Tibial nerve (tissue), 4 donors: ENCODE results near the gene BAZ2A. TPM values are rescaled to one million over a fixed set of nuclear protein-coding genes. Genes with fewer than 3 reads are reported as not detected.
A peak's percentile ranks its signal among the peaks of the same experiment; 100 is the strongest.

Experiments
- DNase-seq, 2 donors: peaks; one replicate each; pipeline ENCODE4 v3.0.0-alpha.2; 2019; ENCODE audit warnings: low spot score in 2 of 2
- H3K27ac ChIP-seq, 4 donors: fragments of 200-600 bp; sonication (generic) in 3 of 4; one replicate each; pipeline ENCODE4 v1.5.1; 2017 to 2019; ENCODE audit warnings: mild to moderate bottlenecking in 1 of 4
- H3K27me3 ChIP-seq, 2 donors: fragments of 200-600 bp; sonication (generic) in 1 of 2; one replicate each; pipeline versions ENCODE4 v1.5.1 to v1.6.0; 2017 to 2019
- H3K36me3 ChIP-seq, 3 donors: fragments of 200-600 bp; sonication (generic); one replicate each; pipeline ENCODE4 v1.5.1; 2018 to 2019
- H3K4me1 ChIP-seq, 4 donors: fragments of 200-600 bp; sonication (generic) in 3 of 4; one replicate each; pipeline ENCODE4 v1.5.1; 2017 to 2019
- H3K4me3 ChIP-seq, 4 donors: fragments of 200-600 bp; sonication (generic) in 3 of 4; one replicate each; pipeline ENCODE4 v1.5.1; 2017 to 2019; ENCODE audit warnings: mild to moderate bottlenecking in 1 of 4, moderate library complexity in 1 of 4
- H3K9me3 ChIP-seq, 4 donors: fragments of 200-600 bp; sonication (generic) in 3 of 4; one replicate each; pipeline ENCODE4 v1.5.1; 2017 to 2019
- EP300 ChIP-seq, 2 donors: sonication (generic); formaldehyde crosslinking; IDR thresholded peaks; one replicate each; pipeline ENCODE4 v1.6.1; 2017; ENCODE audit warnings: antibody characterized with exemption in 2 of 2, mild to moderate bottlenecking in 1 of 2
- POLR2A ChIP-seq, 2 donors: fragments of 450-650 bp; IDR thresholded peaks; one replicate each; pipeline ENCODE4 v1.6.1; 2017; ENCODE audit warnings: antibody characterized with exemption in 2 of 2, mild to moderate bottlenecking in 2 of 2, moderate library complexity in 2 of 2
- whole genome bisulfite sequencing, 2 donors: methylation state at CpG; one replicate each; pipeline ENCODE4 v1.1.5; 2018; 5-methylcytosine and 5-hydroxymethylcytosine counted together
- total RNA-seq, 4 donors: library from RNA; depleted of rRNA; stranded (reverse); fragments of >200 nt; gene quantifications; one replicate each; pipeline ENCODE4 v1.1.0, GENCODE V29; 2016
- TF ChIP-seq, protein P1 (sequence below), 5 experiments: fragments of 200-600 bp in 3 of 5; fragments of 450-650 bp in 2 of 5; sonication (generic) in 3 of 5; IDR thresholded peaks; one replicate each; pipeline ENCODE4 v1.5.1; 2016 to 2019; ENCODE audit warnings: antibody characterized with exemption in 5 of 5, mild to moderate bottlenecking in 3 of 5, moderate library complexity in 2 of 5

Gene BAZ2A
- total RNA-seq, 4 donors from 2014 or later: 117 to 178 (median 159) TPM

DNA sequence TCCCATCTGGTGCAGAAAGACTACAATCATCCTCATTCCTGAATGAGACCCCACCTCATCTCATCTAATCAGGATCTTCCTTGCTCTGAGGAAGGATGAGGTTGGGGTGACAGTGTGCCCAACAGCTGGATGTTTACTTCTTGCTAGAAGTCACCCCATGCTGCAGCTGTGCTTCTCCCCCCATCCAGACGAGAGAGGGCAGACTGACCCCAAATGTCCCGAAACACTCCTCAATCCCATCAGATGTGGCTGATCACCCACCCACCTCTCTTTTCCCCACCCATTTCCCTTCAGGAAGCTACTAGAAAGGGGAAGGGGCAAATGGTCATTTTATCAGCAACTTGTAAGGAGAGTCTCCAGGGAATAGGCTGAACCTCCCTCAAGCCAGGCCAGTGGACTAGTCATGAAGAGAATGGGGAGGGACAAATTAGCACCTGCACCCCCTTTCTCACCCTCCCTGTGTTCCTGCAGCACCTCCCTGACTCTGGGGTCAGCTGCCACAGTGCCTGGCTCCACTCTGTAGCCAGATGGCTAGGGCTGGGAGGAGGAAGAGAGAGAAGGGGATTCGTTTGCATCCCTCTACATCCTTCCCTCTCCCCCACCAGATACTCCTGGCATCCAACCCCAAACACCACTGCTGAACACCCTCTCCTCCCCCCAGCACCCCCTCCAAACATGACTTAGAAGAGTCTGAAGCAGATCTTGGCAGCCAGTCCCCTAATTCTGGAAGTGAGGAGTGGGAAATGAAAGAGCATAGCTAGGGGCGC lies 2.8 kb upstream of the BAZ2A start:
- Histone ChIP-seq H3K4me1 (peaks cover 0 to 57% (median 48%) of the 10 kb centered on the region in 4 donors), H3K27ac (peak overlapping the region; percentile 96 to 99 (median 97)), H3K4me3 (peak overlapping the region in 3 of 4 donors; percentile 0 to 80 (median 75)), H3K36me3 (peaks cover under 1 to 4% (median 3%) of the 10 kb centered on the region in 3 donors), H3K27me3 (no peaks in the 10 kb centered on the region), H3K9me3 (no peaks in the 10 kb centered on the region)
- DNase-seq: no peak
- no peak for TF ChIP-seq EP300 (IDR thresholded peaks at IDR 0.05)
- TF ChIP-seq POLR2A (IDR thresholded peaks at IDR 0.05): no peak
- TF ChIP-seq, protein P1, sequence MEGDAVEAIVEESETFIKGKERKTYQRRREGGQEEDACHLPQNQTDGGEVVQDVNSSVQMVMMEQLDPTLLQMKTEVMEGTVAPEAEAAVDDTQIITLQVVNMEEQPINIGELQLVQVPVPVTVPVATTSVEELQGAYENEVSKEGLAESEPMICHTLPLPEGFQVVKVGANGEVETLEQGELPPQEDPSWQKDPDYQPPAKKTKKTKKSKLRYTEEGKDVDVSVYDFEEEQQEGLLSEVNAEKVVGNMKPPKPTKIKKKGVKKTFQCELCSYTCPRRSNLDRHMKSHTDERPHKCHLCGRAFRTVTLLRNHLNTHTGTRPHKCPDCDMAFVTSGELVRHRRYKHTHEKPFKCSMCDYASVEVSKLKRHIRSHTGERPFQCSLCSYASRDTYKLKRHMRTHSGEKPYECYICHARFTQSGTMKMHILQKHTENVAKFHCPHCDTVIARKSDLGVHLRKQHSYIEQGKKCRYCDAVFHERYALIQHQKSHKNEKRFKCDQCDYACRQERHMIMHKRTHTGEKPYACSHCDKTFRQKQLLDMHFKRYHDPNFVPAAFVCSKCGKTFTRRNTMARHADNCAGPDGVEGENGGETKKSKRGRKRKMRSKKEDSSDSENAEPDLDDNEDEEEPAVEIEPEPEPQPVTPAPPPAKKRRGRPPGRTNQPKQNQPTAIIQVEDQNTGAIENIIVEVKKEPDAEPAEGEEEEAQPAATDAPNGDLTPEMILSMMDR (IDR thresholded peaks at IDR 0.05): no peak
- 24 to 29% methylated on average over 4 of the region's 4 CpGs for WGBS, 2 donors

DNA sequence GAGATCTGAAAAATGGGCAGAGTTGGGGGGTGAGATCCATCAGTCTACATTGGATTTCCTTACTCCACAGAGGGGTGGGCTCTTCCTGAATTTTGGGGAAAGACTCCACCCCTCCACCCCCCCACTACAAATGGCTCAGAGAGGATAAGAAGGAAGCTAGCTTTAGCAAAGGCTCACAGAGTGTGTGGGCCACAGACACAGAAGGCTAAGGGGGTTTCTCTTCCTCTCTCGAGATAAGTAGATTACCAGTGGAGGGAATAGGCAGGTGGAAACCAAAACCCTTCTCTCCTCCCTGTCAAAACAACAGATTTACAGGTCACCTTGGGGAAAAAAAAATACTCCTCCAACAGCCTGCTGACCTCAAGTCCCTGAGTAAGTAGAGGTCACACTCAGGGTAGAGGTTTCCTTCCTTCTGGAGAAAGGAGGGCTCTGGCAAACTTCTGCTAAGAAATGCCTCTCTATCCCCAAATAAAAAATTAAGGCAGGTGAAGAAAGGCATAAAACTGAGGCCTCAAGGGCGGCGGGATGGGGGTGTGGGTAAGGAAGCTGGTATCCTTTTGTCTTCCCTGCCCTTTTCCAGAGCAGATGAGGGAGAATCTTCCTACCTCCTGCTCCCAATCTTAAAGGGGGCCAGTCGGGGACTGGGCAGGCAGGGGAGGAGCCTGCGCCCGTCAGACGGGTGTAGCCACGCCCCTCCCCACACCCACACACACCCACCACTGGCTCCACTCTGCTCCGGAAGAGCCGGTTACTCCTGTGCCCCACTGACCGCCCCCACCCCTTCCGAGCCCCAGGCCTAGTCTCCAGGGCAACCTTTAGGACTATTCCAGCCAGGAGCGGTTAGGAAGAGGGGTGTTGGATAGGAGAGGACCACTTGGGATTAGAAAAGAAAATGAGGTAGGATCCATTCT lies 1.9 kb upstream of the BAZ2A start:
- peak; percentile 48 to 64 for DNase-seq
- Histone ChIP-seq H3K27ac (peak overlapping the region; percentile 61 to 99 (median 97)), H3K36me3 (no peaks in the 10 kb centered on the region), H3K4me3 (peak overlapping the region in 3 of 4 donors; percentile 0 to 80 (median 31)), H3K27me3 (no peaks in the 10 kb centered on the region), H3K9me3 (no peaks in the 10 kb centered on the region), H3K4me1 (peaks cover 0 to 57% (median 48%) of the 10 kb centered on the region in 4 donors)
- WGBS, 2 donors: 4 to 5% methylated on average over 13 of the region's 13 CpGs
- TF ChIP-seq POLR2A (IDR thresholded peaks at IDR 0.05): peak in 1 of 2 donors; percentile 38
- peak in 1 of 2 donors; percentile 15 for TF ChIP-seq EP300 (IDR thresholded peaks at IDR 0.05)
- TF ChIP-seq, protein P1 (IDR thresholded peaks at IDR 0.05): no peak

DNA sequence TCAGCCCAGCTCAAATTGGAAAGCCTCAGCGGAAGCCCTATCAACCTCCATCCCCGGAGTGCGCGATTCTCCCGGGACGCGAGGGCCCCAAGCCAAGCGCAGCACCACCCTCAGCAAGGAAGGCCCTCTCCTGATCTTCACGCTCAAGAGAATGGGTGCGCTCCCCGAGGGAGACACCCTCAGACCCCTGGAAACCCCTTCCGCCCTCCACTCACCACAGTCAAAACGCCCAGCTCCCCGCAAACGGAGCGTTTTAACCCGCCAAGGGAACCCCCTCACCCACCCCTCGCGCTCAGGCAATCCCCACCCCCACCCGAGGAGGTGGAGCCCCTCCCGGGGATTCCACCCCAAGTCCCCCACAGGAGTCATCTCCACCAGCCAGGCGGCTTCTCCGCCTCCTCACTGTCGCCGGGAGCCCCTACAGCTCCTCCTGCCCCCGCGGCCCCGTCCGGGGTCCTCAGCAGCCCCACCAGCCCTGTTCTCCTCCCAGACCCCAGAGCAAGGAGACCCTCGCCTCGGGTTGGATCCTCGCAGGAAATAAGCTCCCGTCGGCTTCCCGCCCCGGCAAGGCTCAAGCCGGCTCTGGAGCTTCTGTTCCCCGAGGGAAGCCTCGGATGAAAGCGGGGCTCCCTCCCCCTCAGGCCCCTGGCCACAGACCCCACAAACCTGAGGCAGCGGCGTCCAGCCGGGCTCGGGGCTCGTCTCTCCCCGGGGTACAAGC lies 507 bp downstream of the BAZ2A start:
- H3K9me3 ChIP-seq: no peaks in the 10 kb centered on the region
- no peaks in the 10 kb centered on the region for H3K27me3 ChIP-seq
- peak overlapping the region; percentile 93 to 99 (median 96) for H3K27ac ChIP-seq
- no peak for DNase-seq
- TF ChIP-seq EP300 (IDR thresholded peaks at IDR 0.05) (no peak), POLR2A (IDR thresholded peaks at IDR 0.05) (no peak)
- TF ChIP-seq, protein P1 (IDR thresholded peaks at IDR 0.05): no peak
- H3K4me1 ChIP-seq: peaks cover 0 to 77% (median 51%) of the 10 kb centered on the region in 4 donors
- 0 to 1% methylated on average over 24 to 36 of the region's 46 CpGs for WGBS, 2 donors
- peak overlapping the region; percentile 96 to 100 (median 98) for H3K4me3 ChIP-seq
- no peaks in the 10 kb centered on the region for H3K36me3 ChIP-seq

DNA sequence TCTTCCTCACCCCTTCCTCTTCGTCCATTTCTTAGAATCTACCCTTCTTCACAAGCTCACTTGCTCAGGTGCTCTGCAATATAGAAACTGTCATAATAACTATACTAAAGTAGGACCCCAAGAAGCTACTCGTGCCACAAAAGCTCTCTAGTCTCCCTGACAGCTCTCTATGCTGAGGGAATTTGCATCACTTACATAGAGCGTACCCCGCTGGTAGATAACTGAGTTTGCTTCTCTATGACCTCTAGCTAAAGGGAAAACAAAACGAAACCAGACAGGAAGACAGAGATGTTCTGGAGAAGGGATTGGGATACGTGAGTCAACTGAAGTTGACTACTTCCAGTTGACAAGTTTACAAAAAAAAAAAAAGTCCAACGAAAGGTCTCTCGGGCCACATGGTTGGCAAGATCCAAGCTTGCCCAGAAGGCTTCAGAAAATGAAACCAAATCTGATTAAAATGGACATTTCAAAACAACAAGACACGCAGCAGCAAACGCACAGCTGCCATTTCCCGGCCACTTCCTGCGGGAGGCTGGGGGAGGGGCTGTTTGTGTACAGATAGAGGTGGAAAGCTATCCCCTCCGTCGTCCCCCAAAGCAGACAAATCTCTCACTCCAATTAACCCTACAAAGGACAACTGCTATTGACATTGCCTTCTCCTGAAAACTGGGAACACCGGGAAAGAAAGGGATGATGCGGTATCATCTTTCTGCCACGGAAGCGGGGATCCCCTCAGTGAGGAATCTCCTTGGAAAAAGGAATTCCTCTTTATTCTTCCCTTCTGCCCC lies 1.3 kb downstream of the BAZ2A start:
- DNase-seq: peak; percentile 54 to 81
- WGBS, 2 donors: 0 to 1% methylated on average over 18 of the region's 18 CpGs
- Histone ChIP-seq H3K4me3 (peak overlapping the region; percentile 96 to 100 (median 98)), H3K27me3 (no peaks in the 10 kb centered on the region), H3K27ac (peak overlapping the region; percentile 93 to 99 (median 96)), H3K4me1 (peaks cover 0 to 80% (median 50%) of the 10 kb centered on the region in 4 donors), H3K36me3 (no peaks in the 10 kb centered on the region), H3K9me3 (no peaks in the 10 kb centered on the region)
- TF ChIP-seq EP300 (IDR thresholded peaks at IDR 0.05): peak; percentile 18 to 70
- peak in 1 of 2 donors; percentile 35 for TF ChIP-seq POLR2A (IDR thresholded peaks at IDR 0.05)
- TF ChIP-seq, protein P1 (IDR thresholded peaks at IDR 0.05): no peak
